ENCODE measurements around the gene NKAIN2.

Gene NKAIN2

DNA sequence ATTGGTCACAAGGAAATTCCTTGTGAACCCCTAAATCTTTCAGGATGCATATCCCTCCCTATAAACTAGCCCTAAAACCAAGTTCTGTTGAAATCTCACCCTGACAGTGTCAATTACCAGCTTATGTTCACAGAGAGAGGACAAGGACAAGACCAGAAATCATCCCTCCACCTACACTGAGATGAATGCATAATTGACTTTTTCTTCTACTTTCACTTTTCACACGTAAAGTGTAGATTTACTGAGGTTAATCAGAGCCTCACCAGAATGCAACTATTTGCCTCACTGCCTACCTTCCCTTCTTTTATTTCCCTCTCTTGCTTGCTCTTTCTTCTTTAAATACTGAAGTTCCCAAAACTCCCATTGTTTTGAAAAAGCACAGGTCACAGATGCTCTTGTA is 15.3 kb upstream of the NKAIN2 start:
- no peak overlapping the region for H4K8ac ChIP-seq (ENCODE audit: low read depth, low read length)
- no peak overlapping the region for H3K9ac ChIP-seq (ENCODE audit: low read length)
- no peak overlapping the region for H3K18ac ChIP-seq (ENCODE audit: low read length)
- no peak overlapping the region for H3K23ac ChIP-seq (ENCODE audit: low read length)
- no peaks in the 10 kb centered on the region for H3K79me2 ChIP-seq (ENCODE audit: control insufficient read depth, insufficient read depth, low read length)
- H2BK15ac ChIP-seq (replicated peaks; ENCODE audit: low read depth), result no peak overlapping the region
- no peak for DNase-seq
- H4K5ac ChIP-seq (ENCODE audit: low read length), result no peak overlapping the region
- H2AK5ac ChIP-seq (ENCODE audit: low read length), result no peak overlapping the region
- no peak overlapping the region for H2BK5ac ChIP-seq (ENCODE audit: low read length)
- no peaks in the 10 kb centered on the region for H3K79me1 ChIP-seq (ENCODE audit: low read length)
- H3K36me3 ChIP-seq (ENCODE audit: control insufficient read depth, insufficient read depth, low read length), result no peaks in the 10 kb centered on the region
- H3K4me3 ChIP-seq (ENCODE audit: low read length), result no peak overlapping the region
- no peak overlapping the region for H3K56ac ChIP-seq (ENCODE audit: low read length)
- no peaks in the 10 kb centered on the region for H3K27me3 ChIP-seq (ENCODE audit: insufficient read depth, low read length, poor library complexity)
- no peaks in the 10 kb centered on the region for H3K4me1 ChIP-seq (ENCODE audit: control insufficient read depth, low read depth, low read length)
- no CpG with 5 or more reads among the region's 1 CpG for WGBS (ENCODE audit: extremely low coverage, insufficient coverage, low lambda C conversion rate)
- no peak overlapping the region for H3K27ac ChIP-seq (ENCODE audit: low read depth, low read length)
- no peak overlapping the region for H3K4me2 ChIP-seq (ENCODE audit: low read length)
- H2BK120ac ChIP-seq (ENCODE audit: low read depth, low read length), result no peak overlapping the region
- no peak overlapping the region for H3K4ac ChIP-seq (ENCODE audit: low read depth, low read length)

DNA sequence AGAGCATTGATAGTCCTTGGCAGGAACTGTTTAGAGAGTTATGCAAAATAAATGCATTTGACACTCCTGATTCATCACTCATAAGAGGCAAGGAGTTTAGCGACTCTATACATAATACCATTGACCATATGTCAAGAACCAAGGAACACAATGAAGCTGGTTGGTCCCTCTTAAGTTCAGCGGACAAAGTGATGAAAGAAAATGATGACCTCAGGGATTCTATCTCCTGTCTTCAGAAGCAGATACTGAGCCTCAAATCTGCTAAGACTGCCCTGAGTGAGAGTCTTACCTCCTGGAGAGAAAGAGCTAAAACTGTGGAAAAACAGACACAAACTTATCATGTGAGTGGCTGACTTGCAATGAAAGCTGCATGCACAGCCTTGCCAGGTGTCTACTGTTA is 9.5 kb upstream of the NKAIN2 start:
- no peaks in the 10 kb centered on the region for H3K4me1 ChIP-seq (ENCODE audit: control insufficient read depth, low read depth, low read length)
- H2BK120ac ChIP-seq (ENCODE audit: low read depth, low read length), result no peak overlapping the region
- DNase-seq, result no peak
- no peak overlapping the region for H3K4me3 ChIP-seq (ENCODE audit: low read length)
- no peak overlapping the region for H3K4ac ChIP-seq (ENCODE audit: low read depth, low read length)
- no peak overlapping the region for H3K18ac ChIP-seq (ENCODE audit: low read length)
- H2AK5ac ChIP-seq (ENCODE audit: low read length), result no peak overlapping the region
- H4K8ac ChIP-seq (ENCODE audit: low read depth, low read length), result no peak overlapping the region
- H2BK15ac ChIP-seq (replicated peaks; ENCODE audit: low read depth), result no peak overlapping the region
- H2BK5ac ChIP-seq (ENCODE audit: low read length), result no peak overlapping the region
- no peaks in the 10 kb centered on the region for H3K79me1 ChIP-seq (ENCODE audit: low read length)
- H3K56ac ChIP-seq (ENCODE audit: low read length), result no peak overlapping the region
- no peak overlapping the region for H3K4me2 ChIP-seq (ENCODE audit: low read length)
- WGBS (ENCODE audit: extremely low coverage, insufficient coverage, low lambda C conversion rate), result no CpG with 5 or more reads among the region's 2 CpGs
- no peaks in the 10 kb centered on the region for H3K79me2 ChIP-seq (ENCODE audit: control insufficient read depth, insufficient read depth, low read length)
- no peak overlapping the region for H3K23ac ChIP-seq (ENCODE audit: low read length)
- H3K27ac ChIP-seq (ENCODE audit: low read depth, low read length), result no peak overlapping the region
- H3K36me3 ChIP-seq (ENCODE audit: control insufficient read depth, insufficient read depth, low read length), result no peaks in the 10 kb centered on the region
- H3K27me3 ChIP-seq (ENCODE audit: insufficient read depth, low read length, poor library complexity), result no peaks in the 10 kb centered on the region
- H3K9ac ChIP-seq (ENCODE audit: low read length), result no peak overlapping the region
- no peak overlapping the region for H4K5ac ChIP-seq (ENCODE audit: low read length)

DNA sequence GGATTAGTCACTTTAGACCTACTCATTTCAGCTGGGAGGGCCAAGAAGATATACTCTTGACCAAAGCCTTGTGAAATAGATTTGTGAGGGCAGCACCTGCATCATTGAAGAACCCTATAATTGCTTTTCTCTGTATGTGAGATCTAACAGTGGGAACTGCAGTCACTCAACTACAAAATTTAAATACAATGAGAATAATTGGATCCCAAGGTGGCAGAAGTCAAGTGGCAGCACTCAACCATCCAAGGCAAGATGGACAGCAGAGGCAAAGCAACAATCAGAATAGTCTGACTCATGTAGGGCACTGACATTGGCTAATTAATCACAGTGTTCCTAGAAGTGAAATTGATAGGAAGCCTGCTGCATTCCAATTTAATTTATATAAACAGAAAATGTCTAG is 8.9 kb upstream of the NKAIN2 start:
- H3K27ac ChIP-seq (ENCODE audit: low read depth, low read length), result no peak overlapping the region
- DNase-seq, result no peak
- H3K4me1 ChIP-seq (ENCODE audit: control insufficient read depth, low read depth, low read length), result no peaks in the 10 kb centered on the region
- no peak overlapping the region for H2BK15ac ChIP-seq (replicated peaks; ENCODE audit: low read depth)
- H3K56ac ChIP-seq (ENCODE audit: low read length), result no peak overlapping the region
- no peak overlapping the region for H3K4me2 ChIP-seq (ENCODE audit: low read length)
- no peak overlapping the region for H4K8ac ChIP-seq (ENCODE audit: low read depth, low read length)
- H3K18ac ChIP-seq (ENCODE audit: low read length), result no peak overlapping the region
- H3K4me3 ChIP-seq (ENCODE audit: low read length), result no peak overlapping the region
- no peaks in the 10 kb centered on the region for H3K27me3 ChIP-seq (ENCODE audit: insufficient read depth, low read length, poor library complexity)
- H3K79me2 ChIP-seq (ENCODE audit: control insufficient read depth, insufficient read depth, low read length), result no peaks in the 10 kb centered on the region
- no peak overlapping the region for H2BK120ac ChIP-seq (ENCODE audit: low read depth, low read length)
- H3K9ac ChIP-seq (ENCODE audit: low read length), result no peak overlapping the region
- H3K4ac ChIP-seq (ENCODE audit: low read depth, low read length), result no peak overlapping the region
- H3K23ac ChIP-seq (ENCODE audit: low read length), result no peak overlapping the region
- no peak overlapping the region for H2BK5ac ChIP-seq (ENCODE audit: low read length)
- H4K5ac ChIP-seq (ENCODE audit: low read length), result no peak overlapping the region
- no peaks in the 10 kb centered on the region for H3K79me1 ChIP-seq (ENCODE audit: low read length)
- H3K36me3 ChIP-seq (ENCODE audit: control insufficient read depth, insufficient read depth, low read length), result no peaks in the 10 kb centered on the region
- H2AK5ac ChIP-seq (ENCODE audit: low read length), result no peak overlapping the region

- no peak overlapping the region for H4K5ac ChIP-seq (ENCODE audit: low read length)
- WGBS (ENCODE audit: extremely low coverage, insufficient coverage, low lambda C conversion rate), result no CpG with 5 or more reads among the region's 5 CpGs
Observed at GRCh38 chr6:123801067-123801466, 2.6 kb upstream of the NKAIN2 start.

GRCh38 chr6:123802351-123802696 is 1.3 kb upstream of the NKAIN2 start:
- Histone ChIP-seq H3K9ac (ENCODE audit: low read length) (no peak overlapping the region), H3K4me3 (ENCODE audit: low read length) (no peak overlapping the region), H3K23ac (ENCODE audit: low read length) (no peak overlapping the region), H2BK15ac (replicated peaks; ENCODE audit: low read depth) (no peak overlapping the region), H3K56ac (ENCODE audit: low read length) (no peak overlapping the region), H3K4me2 (ENCODE audit: low read length) (no peak overlapping the region), H2BK120ac (ENCODE audit: low read depth, low read length) (no peak overlapping the region), H2BK5ac (ENCODE audit: low read length) (no peak overlapping the region), H3K18ac (ENCODE audit: low read length) (no peak overlapping the region), H3K27ac (ENCODE audit: low read depth, low read length) (no peak overlapping the region), H4K5ac (ENCODE audit: low read length) (no peak overlapping the region), H3K79me1 (ENCODE audit: low read length) (no peaks in the 10 kb centered on the region), H3K4ac (ENCODE audit: low read depth, low read length) (no peak overlapping the region), H4K8ac (ENCODE audit: low read depth, low read length) (no peak overlapping the region), H3K4me1 (ENCODE audit: control insufficient read depth, low read depth, low read length) (no peaks in the 10 kb centered on the region), H3K79me2 (ENCODE audit: control insufficient read depth, insufficient read depth, low read length) (no peaks in the 10 kb centered on the region), H2AK5ac (ENCODE audit: low read length) (no peak overlapping the region), H3K27me3 (ENCODE audit: insufficient read depth, low read length, poor library complexity) (no peaks in the 10 kb centered on the region), H3K36me3 (ENCODE audit: control insufficient read depth, insufficient read depth, low read length) (no peaks in the 10 kb centered on the region)
- no CpG with 5 or more reads among the region's 6 CpGs for WGBS (ENCODE audit: extremely low coverage, insufficient coverage, low lambda C conversion rate)
- DNase-seq, result no peak

More at GRCh38 chr6:123801067-123801466, 2.6 kb upstream of the NKAIN2 start:
- Histone ChIP-seq H3K23ac (ENCODE audit: low read length) (no peak overlapping the region), H3K18ac (ENCODE audit: low read length) (no peak overlapping the region), H3K4ac (ENCODE audit: low read depth, low read length) (no peak overlapping the region), H3K4me3 (ENCODE audit: low read length) (no peak overlapping the region), H3K9ac (ENCODE audit: low read length) (no peak overlapping the region), H3K79me1 (ENCODE audit: low read length) (no peaks in the 10 kb centered on the region), H2BK120ac (ENCODE audit: low read depth, low read length) (no peak overlapping the region), H3K4me2 (ENCODE audit: low read length) (no peak overlapping the region), H3K27ac (ENCODE audit: low read depth, low read length) (no peak overlapping the region), H2BK15ac (replicated peaks; ENCODE audit: low read depth) (no peak overlapping the region), H3K56ac (ENCODE audit: low read length) (no peak overlapping the region), H3K4me1 (ENCODE audit: control insufficient read depth, low read depth, low read length) (no peaks in the 10 kb centered on the region), H3K36me3 (ENCODE audit: control insufficient read depth, insufficient read depth, low read length) (no peaks in the 10 kb centered on the region), H2BK5ac (ENCODE audit: low read length) (no peak overlapping the region), H3K27me3 (ENCODE audit: insufficient read depth, low read length, poor library complexity) (no peaks in the 10 kb centered on the region), H2AK5ac (ENCODE audit: low read length) (no peak overlapping the region), H4K8ac (ENCODE audit: low read depth, low read length) (no peak overlapping the region), H3K79me2 (ENCODE audit: control insufficient read depth, insufficient read depth, low read length) (no peaks in the 10 kb centered on the region)
- no peak for DNase-seq

GRCh38 chr6:123802697-123803503 is 765 bp upstream of the NKAIN2 start:
- Histone ChIP-seq H3K4me3 (ENCODE audit: low read length) (peak overlapping the region; percentile 42), H2AK5ac (ENCODE audit: low read length) (no peak overlapping the region), H3K4me1 (ENCODE audit: control insufficient read depth, low read depth, low read length) (no peaks in the 10 kb centered on the region), H3K4ac (ENCODE audit: low read depth, low read length) (no peak overlapping the region), H3K79me2 (ENCODE audit: control insufficient read depth, insufficient read depth, low read length) (no peaks in the 10 kb centered on the region), H3K79me1 (ENCODE audit: low read length) (no peaks in the 10 kb centered on the region), H2BK5ac (ENCODE audit: low read length) (no peak overlapping the region), H3K27ac (ENCODE audit: low read depth, low read length) (no peak overlapping the region), H2BK15ac (replicated peaks; ENCODE audit: low read depth) (no peak overlapping the region), H4K8ac (ENCODE audit: low read depth, low read length) (no peak overlapping the region), H3K27me3 (ENCODE audit: insufficient read depth, low read length, poor library complexity) (no peaks in the 10 kb centered on the region), H3K56ac (ENCODE audit: low read length) (peak overlapping the region; percentile 73), H3K18ac (ENCODE audit: low read length) (peak overlapping the region; percentile 54), H4K5ac (ENCODE audit: low read length) (no peak overlapping the region), H3K23ac (ENCODE audit: low read length) (peak overlapping the region; percentile 80), H3K9ac (ENCODE audit: low read length) (peak overlapping the region; percentile 54), H2BK120ac (ENCODE audit: low read depth, low read length) (no peak overlapping the region), H3K36me3 (ENCODE audit: control insufficient read depth, insufficient read depth, low read length) (no peaks in the 10 kb centered on the region), H3K4me2 (ENCODE audit: low read length) (peak overlapping the region; percentile 94)
- peak; percentile 91 for DNase-seq
- no CpG with 5 or more reads among the region's 61 CpGs for WGBS (ENCODE audit: extremely low coverage, insufficient coverage, low lambda C conversion rate)
